Measurements from ENCODE around the gene JUP.

The JUP gene

DNA sequence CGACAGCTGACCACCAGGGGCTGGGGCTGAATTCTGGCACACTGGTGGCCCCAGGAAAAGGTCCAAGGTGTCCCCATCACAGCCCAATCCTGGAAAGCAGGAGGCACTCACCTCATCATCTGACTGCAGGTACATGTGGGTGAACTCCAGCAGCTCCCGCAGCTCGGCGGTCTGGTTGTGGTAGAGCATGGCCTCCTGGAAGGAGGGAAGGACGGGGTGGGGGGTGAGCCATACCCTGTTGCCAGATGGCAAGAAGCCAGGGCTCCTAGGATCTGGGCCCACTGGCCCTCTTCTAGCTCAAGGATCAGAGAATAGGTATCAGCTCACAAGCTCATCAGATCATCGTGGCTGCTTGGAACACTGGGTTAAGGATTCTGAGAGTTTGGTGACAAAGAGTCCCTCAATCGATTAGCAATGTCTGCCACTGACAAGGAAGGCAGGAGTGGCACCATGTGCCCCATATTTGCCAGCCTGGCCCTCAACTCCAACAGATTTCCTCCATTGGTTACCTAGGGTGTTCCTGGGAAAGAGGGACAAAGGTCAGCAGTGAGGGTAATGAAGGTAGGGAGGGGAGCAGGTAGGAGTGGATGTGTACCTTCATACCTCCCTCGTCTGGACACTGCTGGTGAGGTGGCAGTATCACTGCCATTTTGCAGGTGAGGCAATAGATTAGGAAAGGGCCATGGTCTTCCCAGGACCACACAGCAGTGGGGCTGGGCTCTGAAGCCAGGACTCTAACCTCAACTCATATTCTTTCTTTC is 20.4 kb upstream of the JUP start:
- DNase-seq: no peak

DNA sequence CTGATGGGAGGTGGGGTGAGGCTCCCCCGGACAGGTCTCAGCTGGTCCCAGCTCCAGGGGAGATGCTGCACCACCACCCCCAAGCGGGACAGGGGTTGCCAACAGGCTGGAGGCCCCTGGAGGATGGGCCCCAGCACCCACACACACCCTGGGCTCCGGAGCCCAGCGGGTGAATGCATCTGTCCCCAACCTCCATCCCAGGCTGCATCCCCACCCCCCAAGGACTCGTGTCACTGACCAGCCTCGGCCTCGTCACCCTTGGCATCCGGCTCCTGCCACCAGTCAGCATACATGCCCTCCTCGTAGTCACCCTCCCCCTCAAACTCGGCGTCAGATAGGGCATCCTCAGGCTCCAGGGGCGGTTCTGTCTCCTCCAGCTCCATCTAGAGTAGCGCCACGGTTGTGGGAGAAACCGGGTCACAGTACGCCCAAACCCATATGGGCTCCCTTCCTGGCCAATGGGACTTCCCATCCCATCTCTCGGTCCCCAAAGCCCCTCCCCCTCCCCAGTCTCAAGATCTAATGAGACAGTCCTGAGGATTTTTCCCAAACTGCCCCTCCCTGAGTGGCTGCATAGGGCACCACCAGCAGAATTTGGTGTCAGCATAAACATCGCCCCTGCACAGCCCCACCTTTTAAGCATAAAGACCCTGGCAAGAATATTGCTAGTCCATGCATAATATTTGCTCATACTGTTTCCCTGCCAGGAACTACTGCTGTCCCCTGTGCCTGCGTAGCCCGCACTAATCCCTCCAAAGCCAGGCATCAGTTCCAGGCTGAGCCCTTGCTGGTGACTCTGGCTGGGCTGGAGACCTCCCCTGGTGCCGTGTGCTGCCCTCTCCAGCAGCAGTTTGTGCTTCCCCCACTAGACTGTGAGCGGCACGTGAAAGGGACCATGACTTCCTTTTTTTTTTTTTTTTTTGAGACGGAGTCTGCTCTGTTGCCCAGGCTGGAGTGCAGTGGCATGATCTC is 16.8 kb upstream of the JUP start:
- DNase-seq: no peak

DNA sequence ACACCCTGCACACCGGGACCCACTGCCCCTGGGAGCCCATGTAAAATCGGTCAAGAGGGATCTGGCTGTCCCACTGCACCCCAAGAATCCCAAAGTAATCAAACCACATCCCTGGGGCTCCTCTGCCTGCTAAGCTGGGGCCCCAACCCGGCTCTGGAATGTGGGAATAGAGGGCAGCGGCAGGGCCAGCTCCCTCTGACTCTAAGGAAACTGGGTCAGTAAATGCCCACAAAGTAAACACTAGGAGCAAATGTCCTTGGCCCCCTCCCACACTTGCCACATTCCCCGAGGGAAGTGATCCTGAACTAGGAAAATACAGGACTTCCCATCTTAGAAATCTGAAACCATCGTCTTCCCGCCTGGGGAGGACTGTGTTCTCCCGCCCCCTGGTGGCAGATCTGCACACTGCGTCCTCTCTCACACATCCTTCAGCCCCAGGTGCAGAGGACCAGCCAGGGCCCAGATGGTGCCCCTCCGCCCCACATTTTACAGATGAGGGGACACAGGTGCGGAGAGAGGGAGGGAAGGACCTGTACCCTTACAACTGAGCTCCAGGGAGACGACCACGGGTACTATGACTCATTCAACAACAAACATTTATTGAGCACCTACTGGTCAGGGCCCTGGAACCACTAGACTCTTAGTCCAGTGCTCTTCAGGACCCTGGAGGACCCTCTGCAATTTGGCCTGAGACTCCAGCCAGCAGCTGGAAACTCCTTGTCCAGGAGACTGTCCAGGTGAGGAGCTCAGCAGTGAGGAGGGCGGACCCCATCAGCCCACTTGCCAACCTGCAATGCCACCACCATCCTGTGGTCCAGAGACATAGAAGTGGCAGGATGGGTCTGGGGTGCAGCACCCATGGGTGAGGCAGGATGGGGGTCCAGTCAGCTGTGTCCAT is 15.1 kb upstream of the JUP start:
- peak; percentile 33 for DNase-seq

DNA sequence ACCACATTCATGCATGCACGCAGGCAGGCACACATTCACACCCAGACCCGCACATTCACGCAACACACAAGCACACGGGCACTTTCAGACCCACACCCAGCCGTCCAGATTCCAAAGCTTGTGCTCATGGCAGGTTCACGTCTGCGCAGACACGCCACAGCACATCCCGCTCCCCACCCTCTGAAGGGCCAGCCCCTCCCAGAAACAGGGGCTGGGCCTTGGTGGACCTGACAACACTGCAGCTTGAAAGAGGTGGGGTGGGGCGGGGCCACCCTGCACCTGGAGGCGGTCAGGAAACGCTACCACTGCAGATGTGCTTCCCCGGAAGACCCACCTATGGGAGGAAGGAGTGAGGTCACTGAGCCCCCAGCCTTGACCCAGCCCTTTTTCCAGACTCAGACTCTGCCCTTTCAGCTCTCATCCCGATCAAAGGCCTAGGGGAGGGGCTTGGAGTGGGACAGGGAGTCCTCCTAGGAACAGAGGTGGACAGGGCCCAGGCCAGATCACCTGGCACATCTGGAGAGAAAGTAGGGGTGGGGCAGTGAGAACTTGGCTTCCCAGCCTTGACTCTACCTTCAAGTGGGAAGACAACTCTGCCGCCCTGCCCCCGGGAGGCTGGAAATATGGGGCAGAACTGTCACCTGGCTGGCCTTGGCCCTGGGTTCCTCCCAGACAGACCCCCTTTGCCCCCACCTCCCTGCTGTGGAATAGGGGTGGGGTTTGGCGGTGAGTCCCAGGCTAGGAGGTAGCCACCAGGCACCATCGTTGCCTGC is 14.3 kb upstream of the JUP start:
- peak; percentile 77 for DNase-seq

DNA sequence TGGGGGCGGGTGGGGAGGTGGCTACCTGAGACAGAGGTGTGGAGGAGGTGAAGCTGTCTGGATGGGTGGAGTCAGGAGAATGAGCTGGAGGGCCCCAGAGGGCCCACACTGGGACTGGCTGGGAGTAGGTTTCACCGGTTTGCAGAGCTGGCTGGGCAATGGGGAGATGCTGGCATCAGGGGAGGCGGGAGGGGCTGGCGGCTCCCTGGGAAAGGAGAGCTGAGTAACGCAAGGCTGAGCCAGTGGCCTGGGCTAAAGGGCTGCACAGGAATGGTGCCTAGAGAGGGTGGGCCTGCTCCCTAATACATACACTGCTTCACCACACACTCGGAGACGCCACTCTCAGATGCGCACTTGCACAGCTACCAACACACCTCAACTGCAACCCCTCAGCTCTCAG is 12.9 kb upstream of the JUP start:
- no peak for DNase-seq

DNA sequence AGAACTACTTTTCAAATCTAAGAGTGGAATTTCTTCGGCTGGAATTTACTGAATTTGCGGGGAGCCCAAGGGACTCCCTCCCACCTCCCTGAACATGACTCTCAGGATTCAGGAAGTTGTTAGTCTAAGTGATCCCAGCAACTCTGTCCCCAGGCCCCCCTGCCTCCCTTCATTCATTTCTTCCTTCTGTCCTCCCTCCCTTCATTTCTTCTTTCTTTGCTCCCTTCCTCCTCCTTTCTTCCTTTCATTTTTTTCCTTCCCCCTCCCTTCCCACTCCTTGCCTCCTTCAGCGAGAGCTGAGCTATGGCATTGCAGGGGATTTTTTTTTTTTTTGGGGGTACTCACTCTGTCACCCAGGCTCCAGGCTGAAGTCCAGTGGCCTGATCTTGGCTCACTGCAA is 10.9 kb upstream of the JUP start:
- DNase-seq: no peak

DNA sequence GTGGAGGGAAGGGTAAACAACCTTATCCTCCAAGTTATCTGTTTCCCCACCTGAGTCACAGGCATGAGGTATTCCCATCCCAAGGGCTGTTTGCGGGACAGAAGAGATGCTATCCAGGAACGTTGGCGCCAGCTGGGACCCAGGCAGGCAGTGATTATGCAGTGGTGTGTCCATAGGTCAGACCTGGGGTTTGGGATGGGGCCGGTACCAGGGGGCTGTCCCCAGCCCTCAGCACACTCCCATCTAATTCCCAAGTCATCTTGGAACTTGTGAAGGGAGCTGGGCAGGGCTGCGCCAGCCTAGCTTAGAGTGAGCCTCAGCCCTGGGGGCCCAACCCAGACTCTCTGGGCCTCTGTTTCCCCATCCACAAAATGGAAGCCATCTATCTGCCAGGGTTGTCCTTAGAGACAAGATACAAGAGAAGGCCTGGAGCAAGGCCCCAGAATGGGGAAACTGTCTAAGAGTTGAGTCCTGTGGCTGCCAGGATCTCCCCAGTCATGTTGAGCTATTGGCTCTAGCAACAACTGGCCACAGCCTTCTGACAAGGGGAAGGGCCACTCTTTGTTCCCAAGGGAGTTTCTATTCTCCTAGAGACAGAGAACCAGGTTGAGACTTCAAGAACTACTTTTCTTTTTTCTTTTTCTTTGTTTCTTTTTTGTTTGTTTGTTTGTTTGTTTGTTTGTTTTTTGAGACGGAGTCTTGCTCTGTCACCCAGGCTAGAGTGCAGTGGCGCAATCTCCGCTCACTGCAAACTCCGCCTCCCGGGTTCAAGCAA is 9.8 kb upstream of the JUP start:
- DNase-seq: peak; percentile 31

DNA sequence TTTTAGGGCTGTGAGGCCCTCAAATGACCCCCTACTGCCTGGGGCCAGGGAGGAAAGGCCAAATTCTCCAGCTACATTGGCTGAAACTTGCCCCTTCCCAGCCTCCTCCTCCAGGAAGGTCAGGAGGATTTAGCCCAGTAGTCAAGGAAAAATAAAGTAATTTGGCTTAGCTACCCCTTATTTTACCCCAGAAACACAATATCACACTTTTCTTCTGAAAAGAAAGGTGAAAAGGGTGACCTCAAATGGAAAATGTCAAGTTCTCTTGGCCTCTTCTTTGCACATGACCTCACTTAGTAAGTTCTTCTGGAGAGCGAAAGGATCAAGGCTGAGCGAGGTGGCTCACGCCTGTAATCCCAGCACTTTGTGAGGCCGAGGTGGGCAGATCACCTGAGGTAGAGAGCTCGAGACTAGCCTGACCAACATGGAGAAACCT is 8.0 kb upstream of the JUP start:
- DNase-seq: no peak

DNA sequence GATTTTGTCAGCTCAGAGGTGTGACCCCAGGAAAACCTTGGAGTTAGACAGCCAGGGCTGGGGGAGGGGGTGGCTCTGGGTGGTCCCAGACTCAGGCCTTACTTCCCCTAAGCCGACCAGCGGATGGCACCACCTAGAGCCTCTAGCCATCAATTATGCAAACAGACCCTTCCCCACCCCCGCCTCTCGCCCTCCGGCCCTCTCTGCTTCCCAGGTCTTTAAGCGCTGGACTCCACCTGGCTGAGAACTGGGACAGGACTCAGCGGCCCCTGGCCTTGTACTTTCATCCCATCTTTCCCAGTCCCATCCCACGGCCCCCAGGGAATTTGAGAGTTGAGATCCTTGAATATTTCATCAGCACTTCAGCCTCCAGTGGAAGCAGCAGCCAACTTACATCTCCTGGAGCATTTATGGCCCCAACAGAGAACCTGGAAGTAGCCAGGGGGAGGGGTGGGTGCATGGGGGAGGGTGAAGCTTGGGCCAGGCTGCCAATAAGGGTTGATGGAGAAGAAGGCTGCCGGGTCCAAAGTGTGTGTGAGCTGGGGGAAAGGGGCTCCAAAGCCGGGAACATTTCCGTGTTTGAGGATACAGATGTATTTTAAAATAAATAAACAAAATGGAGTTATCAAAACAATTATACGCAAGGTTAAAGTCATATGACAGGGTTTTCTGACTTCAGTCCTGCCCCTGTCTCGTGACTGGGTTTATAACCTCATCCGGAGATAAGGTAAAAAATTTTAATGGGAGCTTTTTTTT is 7.5 kb upstream of the JUP start:
- no peak for DNase-seq

DNA sequence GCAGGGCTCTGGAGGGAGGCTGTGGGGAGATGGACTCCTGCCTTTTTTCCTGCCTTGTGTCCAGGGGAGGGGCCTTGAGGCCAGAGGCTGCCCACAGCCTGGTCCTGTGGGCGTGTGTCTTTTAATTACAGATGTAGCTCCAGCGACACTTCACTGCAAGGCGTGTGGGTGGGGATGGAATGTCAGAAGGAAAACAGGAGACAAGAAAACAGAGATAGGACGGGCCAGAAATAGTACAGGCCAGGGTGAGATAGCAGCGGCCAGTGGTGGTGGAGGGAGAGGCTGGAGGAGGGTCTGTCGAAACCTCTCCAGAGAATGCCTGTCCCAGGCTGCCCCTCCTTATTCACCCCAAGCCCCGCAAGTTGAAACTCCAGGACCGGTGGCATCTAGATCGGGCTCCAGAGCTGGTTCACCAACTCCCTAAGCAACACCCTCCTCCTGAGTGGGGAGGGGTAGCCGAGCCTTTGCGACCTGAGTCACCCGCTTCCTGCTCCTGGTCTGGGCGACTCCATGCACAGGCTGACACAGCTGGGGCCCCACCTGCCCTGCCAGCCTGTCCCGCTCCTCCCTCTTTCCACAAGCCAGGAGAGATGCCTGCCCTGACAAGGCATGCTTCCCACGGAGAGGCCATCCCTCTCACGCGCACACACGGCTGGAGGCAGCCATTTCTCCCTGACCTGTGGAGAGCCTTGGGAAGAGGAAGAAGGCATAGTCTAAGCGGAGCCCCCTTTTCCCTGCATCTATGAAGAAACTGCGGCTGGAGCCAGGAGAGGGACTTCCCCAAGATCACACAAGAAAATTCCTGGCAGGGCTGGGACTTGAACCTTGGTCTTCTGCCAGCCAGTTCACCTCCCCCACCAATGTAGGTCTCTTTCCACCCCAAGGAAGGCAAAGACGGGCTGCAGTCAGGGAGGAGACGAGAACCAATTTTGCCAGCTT is 6.6 kb upstream of the JUP start:
- DNase-seq: peak; percentile 88

DNA sequence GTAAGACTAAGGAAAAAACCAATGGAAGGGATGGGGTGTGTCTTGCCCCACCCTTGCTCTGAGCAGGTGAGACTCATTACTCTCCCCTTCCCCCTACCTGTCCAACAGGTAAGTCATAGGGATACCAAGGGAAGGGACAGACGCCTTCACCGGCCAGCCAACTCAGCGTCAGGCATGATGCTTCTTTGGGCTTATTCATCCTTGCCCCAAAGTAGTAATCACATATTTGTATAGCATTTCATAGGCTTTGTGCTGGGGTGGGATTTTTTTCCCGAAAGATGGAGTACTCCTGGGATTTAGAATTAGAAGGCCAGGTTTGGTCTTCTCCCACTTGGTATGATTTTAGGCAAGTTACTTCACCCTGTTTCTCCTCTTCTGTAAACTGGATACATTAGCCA is 509 bp upstream of the JUP start:
- no peak for DNase-seq

DNA sequence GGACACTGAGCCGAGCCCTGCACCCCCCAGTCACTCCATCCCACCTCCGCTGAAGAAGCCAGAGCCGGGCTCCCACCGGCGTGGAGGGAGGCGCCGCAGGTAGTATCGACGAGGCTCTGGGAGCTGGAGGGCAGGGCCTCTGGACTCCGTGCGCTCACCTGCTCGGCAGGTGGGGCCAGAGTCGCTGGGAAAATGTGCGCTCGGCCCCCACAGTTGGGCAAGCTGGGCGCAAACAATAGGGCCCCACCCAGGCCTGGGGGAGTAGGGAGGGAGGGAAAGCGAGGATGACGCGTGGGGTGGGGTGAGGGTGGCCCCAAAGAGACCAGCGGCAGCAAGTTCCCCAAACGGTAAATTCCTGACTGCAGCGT is 668 bp downstream of the JUP start:
- no peak for DNase-seq

DNA sequence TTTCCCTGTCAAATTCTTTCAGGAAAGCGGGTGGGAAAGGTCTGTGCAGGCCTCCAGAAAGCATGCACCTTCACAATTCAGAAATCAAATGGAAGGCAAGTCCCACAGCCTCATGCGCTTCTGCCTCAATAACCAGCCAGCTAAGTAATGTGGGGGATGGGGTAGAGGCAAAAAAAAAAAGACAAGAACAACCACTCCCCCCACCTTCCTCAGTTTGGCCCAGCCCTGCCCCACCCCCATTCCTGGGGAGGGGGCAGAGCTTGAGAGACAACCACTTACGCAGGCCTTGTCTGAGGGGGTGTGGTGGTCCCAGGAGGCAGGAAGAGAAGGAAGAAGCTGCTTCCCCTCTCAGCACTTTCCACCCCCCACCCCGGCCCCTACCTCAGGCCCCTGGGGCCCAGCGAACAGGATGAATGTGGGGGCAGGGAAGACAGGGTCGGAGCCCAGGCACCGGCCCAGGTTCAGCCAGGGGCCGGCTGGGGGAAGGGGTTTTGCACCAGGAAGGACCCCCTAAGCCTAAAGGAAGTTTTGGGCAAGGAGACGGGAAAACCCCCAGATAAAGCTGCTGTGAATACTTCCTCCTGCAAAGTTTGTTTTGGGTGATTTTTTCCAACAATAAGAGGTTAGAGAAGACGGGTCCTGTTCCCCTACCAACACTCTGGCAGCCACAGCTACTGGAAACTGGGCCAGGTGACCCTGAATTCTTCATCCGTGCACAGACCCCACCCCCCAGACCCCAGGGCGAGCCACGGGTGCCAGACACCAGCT is 1.2 kb downstream of the JUP start:
- no peak for DNase-seq

DNA sequence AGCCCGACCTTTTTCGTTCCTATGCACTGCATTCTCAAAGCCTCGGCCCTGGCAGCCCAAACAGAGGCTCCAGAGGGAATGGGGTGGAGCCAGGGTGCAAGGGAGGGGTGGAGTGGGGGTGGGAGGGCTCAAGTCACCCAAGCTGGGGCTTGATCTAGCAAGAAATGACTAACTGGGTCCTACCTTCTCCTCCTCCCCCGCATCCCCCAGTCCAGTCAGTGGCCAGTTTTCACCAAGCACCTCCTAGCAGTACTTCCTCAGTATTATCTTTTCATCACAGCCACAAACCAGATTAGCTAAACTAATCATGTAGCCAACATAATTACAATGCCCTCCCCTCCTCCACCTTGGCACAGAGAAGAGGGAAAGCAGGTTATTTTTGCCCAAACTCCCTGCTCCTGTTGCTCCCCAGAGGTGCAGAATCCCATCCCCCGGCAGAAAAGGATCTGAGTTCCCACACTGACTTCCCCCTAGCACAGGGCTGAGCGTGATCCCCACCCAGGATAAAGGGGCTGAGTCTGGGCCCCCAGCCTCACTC is 2.2 kb downstream of the JUP start:
- DNase-seq: peak; percentile 72

DNA sequence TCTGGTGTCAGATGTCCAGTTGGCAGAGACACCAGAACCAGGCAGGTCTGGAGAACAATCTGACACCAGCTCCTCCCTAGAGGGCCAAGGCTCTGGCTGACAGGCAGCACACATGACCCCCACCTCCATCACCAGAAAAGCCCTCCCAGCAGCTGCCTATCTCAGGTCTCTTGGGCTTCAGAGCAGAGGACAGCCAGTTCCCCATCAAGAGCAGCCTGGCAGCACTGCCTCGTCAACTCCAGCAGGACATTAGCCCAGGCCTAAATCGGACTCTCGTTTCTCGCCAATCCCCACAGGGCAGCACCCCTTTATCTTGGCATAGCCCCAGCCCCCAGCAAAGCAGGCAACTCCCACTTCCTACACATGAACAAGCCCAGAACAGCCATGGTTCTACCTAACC is 4.4 kb downstream of the JUP start:
- no peak for DNase-seq

DNA sequence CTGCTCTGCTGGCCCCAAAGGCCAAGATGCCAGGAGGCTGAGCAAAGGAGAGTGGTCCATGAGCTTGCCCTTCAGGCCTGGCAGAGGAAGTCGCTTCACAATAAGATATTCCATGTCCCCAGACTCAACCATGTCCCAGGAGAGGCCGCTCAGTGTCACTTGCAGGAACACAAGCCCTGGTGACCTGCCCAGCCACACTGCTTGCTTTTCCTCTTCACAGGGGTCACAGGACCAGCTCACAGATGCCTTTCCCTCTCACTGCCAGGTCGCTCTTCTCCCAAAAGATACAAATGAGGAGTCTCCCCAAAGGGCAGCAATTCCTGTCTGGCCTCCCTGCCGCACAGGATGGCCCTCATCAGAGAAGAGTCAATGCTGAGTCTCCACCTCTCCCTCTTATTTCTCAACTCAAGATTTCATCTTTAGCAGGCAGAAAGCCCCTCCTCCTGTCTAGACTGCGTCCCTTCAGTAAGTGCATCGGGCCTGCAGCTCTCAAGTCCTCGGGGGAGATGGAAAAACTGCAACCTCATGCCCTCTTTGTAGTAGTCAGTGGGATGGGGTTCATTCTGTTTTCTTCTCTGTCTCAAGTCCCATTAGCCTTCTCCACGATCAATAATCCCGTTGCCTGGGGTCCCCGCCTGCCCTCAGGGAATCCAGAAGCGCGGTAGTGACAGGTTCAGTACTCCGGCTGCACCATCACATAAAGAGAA is 5.0 kb downstream of the JUP start:
- no peak for DNase-seq

DNA sequence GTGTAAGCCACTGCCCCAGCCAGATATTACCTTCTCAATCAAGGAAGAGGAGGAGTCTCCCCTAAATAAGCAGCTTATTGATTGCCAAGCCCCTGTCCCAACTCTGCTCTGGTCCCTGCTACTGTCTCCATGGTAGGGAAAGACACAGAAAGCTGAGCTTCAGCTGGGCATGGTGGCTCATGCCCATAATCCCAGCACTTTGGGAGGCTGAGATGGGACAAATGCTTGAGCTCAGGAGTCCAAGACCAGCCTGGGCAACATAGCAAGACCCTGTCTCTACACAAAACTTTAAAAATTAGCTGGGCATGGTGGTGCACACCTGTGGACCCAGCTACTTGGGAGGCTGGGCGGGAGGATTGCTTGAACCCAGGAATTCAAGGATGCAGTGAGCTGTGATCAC is 6.6 kb downstream of the JUP start:
- DNase-seq: no peak

Data from NCI-H226 (cell line).